Mesenteric fat pad (tissue), 1 donor: ENCODE results near the gene PXMP2. TPM values are rescaled to one million over a fixed set of nuclear protein-coding genes. Genes with fewer than 3 reads are reported as not detected.

ENCODE experiments used
- DNase-seq: peaks from one replicate; pipeline ENCODE4 v3.0.0-alpha.2; 2020; ENCODE audit warnings: low spot score
- total RNA-seq: library from RNA; stranded (reverse); fragmentation: NEBNext Ultra II Directional; extraction: Animal tissue kit (Norgen Biotek cat#: 25700); gene quantifications from one replicate; pipeline ENCODE4 v1.2.1, GENCODE V29; 2021
- donor health status: DM: yes; HTN: yes; CAD: no.

PXMP2 gene
- total RNA-seq, 1 donor from 2014 or later = 11.7 TPM

DNA sequence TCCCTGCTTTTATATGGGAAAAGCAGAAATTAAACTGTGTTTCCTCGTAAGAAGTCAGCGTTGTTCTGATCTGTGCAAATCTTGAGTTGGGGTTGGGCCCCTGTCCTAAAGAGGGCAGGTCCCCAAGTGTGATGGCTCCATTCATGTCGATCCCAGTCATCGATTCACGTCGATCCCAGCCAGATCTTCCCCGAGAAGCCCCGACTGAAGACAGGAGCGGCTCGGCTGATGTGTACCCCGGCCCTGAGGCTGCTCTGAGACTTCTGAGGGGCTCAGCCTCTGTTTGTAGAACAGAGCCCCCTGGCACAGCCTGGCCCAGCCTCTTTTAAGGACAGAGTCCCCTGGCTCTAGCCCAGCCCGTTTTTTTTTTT lies 32.6 kb downstream of the PXMP2 start:
- no peak for DNase-seq

DNA sequence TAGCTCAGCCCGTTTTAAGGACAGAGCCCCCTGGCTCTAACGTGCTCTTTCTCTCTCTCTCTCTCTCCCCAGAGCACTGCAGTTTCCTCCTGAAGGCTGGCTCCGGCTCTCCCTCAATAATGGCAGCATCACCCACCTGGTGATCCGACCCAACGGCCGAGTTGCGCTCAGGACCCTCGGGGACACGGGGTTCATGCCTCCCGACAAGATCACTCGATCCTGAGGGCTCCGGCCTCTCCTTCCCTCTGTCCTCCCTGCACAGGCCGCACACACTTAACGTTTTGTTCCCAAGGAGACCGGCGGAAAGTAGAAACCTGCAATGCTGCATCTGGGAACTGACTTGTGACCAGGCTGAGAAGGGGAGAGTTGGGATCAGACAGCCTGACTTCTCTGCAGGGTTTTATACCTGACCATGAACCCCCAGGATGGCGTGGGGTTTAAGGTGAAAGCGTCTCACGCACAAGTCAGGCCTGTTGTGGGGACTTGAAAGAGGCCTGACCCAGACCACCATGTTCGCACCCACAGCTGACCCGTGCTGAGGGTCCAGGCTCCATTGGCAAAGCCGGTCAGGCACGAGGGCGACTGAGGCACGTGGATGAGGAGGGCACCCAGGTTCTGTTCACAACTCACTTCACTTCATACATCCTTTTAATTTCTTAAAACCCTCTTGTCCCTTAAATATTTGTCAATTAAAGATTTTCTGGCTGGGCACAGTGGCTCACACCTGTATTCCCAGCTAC lies 33.4 kb downstream of the PXMP2 start:
- DNase-seq = no peak

DNA sequence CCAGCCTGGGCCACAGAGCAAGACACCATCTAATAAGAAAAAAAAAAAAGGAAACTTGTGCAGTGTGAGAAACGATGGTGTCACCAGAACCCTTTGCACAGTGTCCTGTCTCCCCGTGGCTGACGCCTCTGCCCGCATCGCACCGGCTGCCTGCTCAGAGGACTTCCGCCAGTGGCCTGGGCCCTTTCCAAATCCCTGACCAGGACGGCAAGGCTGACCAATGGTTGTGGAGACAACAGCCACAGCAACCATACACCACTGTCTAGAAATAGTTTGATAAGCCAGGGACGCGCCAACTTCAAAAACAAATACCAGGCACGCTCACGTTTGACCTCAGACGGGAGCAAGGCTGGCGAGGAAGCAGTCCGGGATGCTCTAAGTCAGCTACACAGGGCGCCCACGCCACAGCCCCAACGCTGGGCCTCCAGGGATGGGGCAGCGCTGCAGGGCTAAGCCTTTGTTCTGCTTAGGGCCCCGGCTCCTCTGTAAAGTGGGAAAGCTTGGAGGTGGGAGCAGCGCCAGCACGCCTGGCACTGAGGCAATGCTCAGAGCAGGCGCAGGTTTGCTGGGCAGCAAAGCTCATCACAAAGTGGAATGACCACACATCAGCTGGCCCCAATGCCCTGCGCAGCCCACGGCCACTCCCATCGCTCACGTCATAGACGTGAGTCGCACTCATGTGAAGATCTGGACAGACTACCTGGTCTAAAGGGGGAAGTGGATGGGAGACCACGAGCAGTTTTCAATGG lies 35.8 kb downstream of the PXMP2 start:
- DNase-seq = no peak

DNA sequence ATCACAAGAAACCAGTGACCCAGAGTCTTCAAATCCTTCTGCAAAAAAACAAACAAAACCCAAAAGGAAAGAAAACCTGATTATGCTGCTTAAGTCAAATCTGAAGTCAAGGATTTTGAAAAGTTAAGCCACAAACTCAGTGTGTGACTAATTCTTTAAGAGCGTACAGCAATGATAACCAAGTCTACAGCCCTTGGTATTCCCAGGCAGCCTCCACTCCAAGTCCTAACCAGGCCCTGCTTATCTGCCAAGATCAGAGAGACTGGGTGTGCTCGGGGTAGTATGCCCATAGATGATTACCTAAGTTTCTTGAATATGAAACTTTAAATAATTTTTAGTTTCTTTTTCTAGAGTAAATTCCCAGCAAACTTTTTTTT lies 36.4 kb downstream of the PXMP2 start:
- no peak for DNase-seq

DNA sequence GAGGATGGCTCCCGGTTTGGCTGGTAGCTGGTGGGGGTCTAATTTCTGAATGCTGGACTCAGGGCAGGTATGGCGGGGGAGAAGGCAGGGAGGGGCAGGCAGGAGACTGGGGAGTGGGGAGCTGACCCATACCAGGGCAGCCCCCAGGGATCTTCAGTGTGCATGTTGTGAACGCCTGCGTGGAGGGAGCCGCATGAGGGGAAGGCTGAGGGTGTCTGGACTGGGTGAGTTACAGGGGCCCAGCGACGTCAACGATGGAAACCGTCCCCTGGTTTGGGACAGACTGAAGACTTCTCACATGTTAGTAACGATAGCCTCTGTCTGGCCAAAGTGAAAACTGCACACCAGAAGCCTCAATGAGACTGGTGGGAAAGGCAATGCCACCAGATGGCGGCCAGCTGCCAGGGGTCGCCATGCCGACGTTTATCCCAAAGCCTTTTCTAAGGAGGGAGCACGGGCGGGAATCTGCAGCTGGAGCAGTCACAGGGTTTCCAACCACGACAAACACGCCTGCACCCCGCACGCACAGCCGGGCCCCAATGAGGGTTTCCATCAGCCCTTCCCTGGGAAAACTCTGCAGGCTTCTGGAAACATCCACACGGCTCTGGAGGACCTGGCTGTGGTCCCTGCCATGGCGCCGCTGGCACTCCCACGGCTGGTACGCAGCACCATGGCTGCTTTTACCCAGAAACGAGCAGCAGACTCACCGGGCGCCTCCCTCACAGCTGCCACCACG lies 37.3 kb downstream of the PXMP2 start:
- DNase-seq = no peak

DNA sequence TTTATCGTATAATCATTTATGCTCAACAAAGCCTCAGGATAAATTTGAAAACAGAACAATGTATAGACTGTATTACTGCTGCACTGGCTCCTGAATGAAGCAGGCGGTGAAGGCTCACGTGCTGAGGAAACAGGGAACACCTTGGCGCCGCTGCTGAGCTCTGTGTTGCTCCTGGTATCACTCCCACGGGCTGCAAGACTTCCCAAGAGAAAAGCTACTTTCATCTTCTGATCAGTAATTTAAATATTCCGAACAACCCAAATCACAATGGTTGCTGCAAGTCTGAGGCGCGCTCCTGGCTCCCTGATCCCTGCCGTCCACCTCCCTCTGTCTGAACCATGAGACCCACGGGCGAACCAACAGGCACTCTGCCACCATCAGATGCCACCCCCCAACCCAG lies 39.0 kb downstream of the PXMP2 start:
- DNase-seq = no peak

DNA sequence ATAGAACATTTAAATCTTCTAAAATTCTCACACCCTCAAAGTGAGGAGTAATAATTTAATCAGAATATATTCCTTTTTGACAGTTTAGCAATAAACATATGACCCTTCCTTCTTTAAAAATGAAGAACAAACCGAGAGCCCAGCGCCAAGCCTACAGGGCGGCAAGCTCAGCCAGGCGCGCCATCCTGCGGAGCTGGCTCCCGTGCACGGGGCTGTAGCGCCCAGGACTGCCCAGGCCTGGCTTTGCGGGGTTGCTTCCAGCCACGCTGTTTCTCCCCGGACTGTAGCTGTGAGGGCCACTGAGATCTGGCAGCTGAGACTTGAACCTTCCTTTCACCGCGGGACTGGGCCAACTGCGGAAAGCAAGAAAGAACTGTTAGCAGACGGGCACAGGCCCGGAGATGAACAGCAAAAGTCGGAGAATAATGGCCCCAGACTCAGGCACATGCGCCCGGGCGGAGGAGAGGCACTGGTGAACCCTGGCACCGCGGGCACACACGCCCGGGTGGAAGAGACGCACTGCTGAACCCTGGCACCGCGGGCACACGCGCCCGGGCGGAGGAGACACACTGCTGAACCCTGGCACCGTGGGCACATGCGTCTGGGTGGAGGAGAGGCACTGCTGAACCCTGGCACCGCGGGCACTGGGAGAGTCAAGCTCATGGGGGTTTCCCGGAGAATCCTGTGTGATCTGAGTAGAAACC lies 39.9 kb downstream of the PXMP2 start:
- no peak for DNase-seq

DNA sequence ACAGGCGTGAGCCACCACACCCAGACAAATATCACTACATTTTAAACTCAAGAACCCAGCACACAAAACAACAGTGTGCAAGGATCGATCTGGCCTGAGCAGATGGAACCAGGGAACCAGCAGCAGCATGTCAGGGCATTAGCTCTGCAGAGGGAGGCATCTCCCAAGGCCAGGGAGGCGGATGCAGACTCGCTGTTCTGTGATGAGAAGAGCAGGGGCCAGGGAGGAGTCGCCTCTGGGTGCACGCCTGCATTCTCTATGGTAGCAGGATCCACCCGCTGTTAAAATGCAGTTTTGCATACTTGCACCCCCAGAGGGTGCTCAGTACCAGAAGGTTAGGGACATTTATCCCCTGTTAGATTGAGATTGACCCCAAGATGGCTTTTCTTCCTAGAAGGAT lies 41.1 kb downstream of the PXMP2 start:
- no peak for DNase-seq

DNA sequence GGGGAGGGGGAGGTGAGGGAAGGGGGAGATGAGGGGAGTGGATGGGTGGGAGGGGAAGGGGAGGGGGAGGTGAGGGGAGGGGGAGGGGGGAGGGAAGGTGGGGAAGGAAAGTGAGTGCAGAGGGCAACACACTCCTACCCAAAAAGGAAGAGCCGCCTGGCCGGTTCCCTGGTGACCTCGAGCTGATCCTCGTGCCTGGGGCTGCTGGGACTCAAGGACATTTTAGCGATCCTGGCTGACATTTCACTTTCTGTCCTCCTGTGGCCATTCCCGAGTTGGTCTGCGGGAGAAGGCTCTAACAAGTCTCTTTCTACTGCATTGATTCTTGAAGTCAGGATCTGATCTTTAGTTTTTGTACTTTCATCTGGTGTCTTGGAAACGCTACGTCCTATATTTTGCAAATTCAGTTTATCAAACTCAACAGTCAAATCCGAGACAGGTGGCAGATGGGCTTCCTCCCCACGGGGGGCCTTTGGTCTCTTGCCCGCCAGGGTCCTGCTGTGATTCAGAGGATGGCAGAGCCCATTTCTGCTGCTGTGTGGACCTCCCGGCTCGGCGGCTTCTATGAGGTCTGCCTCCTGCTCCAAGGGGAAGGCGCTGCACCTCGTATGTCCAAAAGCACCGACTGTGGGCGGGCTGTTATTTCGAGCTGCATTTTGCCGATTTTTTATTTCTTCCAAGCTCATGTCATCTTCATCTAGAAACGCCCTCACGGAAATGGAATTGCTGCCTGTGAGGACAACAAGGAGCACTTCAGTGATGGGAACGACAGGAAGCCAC lies 42.3 kb downstream of the PXMP2 start:
- DNase-seq = no peak

DNA sequence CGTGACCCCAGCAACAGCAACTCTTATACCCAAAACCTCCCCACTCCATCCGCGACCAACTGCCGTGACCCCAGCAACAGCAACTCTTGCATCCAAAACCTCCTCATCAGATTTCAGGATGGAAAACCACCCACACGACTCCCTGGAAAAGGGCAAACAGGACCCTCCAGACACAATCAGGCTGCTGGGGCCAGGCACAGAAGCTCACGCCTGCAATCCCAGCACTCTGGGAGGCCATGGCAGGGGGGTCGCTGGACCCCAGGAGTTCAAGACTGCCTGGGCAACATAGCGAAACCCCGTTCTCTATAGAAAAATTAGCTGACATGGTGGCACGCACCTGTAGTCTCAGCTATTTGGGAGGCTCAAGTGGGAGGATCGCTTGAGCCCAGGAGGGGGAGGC lies 43.0 kb downstream of the PXMP2 start:
- no peak for DNase-seq

DNA sequence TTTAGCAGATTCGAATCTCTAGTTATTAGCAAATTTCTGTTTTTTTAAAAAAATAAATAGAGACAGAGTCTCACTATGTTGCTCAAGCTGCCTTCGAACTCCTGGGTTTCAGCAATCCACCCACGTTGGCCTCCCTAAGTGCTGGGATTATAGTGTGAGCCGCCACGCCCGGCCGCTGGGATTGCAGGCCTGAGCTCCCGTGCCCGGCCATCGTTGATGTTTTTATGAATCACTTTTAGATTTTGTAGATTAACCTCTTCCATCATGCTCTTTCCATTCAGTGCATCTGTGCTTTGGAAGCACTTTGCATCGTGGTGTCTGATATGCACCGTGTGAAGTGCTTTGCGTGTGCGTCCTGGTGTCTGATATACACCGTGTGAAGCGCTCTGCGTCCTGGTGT lies 44.2 kb downstream of the PXMP2 start:
- no peak for DNase-seq

DNA sequence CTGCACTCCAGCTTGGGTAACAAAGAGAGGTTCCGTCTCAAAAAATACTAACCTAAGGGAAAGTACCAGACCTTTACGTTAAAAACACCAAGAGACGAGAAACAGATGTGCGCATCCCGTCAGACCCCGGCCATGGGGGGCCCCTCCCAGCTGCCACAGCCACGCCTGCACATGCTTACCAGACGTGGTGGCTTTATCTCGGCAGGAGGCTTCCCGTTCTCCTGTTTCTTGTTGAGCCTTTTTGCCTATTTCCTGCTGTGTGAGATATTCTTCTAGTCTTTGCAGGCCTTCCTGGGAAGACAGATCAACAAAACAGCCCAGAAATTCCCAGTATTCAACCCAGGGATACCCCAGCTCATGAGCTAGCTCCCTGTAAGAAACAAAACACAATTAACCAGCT lies 46.8 kb downstream of the PXMP2 start:
- DNase-seq = no peak

DNA sequence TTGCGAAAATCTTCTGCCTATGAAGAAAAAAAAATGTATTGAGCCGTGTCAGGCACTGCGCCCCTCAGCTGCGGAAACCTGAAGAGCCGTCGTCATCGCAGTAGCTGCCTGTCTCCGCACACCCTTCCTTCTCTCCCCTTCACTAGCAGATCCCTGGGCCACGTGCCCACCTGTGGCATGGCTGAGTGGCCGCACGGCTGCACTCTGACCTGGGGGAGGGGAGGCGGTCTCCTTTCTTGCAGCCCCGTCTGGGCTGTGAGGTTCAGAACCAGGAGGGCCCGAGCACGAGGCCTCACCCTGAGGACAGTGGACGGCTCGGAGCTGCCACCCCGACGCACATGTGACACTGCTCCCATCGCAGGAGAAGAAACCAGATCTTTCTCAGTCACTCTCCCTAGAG lies 48.1 kb downstream of the PXMP2 start:
- DNase-seq = no peak

DNA sequence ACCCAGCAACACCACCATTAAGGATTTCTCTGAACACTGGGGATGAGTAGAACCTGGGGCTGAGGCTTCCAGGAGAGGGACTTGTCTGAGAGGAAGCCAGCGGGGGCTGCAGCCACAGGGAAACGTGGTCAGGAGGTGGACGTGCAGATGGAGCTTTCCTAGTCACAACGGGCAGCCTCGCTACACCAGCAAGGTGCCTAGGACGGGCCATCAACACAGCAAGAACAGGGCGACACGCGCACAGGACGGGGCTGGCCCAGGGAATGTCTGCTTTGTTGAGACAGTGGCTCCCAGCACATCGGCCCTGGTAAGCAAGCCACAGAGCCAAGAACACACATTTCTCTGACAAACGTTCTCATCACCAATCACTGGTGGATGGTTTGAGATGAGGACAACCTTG lies 49.0 kb downstream of the PXMP2 start:
- DNase-seq = no peak

DNA sequence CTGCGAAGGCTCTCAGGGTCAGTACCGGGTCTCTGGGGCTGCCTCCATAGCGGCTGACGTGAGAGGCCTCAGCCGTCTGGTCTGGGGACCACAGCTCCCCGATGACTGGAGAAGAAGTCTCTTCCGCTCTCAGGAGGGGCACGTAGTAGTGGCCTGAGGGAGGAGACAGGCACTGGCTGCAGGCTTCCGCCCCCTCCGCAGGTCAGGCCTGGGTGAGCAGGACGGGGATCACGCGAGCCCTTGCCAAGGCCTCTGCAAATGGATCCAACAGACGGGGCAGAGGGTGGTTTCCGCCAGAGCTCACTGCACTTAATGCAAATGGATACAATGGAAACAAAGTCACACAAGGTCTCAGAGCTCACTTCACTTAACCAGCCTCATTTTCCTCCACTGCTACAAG lies 49.5 kb downstream of the PXMP2 start:
- DNase-seq = no peak

DNA sequence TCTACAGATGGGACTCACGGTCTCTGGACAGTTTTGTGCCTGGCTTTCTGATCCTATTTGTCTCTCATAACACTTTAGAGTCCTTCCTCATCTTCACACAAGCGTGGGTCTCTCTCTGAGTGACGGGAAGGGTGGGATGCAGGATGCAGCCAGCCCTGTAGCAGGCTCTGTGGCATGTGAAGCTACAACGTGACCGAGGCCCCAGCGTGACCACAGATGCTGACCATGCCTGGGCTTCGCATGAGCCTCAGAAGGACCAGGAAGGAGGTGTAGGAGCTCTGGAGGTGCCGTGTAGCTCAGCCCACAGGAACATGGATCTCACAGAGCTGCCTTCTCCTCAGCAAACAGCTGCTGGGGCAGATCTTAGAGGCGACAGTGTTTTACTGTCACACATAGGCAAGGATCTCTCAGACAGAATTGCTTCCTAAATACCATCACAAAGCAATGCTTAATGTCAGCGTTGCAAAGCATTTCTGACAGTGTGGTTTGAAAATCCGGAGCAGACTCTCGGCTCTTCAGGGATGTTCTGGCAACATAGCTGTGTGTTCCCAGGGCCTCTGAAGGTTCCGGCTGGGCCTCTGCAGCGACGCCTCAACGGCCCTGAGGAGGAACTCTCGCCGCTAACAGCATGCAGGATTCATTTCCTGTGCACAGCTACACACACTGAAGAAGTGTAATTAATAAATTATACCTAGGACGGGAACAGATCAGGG lies 52.4 kb downstream of the PXMP2 start:
- no peak for DNase-seq

DNA sequence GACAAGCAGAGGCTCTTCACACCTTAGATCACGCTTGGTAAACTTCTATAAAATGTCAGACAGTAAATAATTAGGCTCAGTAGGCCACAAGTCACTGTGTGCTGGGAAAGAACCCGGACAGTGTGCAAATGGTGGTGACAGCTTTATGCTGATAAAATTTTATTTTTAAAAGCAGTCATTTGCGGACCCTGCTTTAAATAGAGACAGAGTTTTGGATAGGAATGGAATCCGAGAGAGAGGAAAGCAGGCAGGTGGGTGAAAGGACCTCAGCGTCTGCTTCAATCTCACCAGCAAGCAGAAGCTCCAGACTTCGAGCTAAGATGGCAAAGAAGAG lies 52.9 kb downstream of the PXMP2 start:
- DNase-seq = no peak

DNA sequence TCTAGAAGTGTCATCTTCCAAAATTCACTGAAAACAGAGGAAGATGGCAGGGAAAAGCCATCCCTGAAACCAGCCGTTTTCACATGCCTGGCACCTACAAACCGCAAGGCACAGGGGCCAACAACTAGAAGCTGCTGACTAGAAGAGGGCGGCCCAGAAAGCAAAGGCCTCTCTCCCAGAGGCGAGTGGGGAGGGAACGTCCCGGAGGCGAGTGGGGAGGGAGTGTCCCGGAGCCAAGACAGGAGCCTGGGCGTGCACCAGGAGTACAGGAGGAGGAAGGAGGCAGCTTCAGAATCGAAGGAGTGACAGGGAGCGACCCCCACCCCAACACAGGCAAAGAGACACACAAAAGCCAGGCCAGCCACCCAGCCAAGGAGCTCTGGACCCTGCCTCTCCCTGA lies 53.3 kb downstream of the PXMP2 start:
- DNase-seq = no peak

DNA sequence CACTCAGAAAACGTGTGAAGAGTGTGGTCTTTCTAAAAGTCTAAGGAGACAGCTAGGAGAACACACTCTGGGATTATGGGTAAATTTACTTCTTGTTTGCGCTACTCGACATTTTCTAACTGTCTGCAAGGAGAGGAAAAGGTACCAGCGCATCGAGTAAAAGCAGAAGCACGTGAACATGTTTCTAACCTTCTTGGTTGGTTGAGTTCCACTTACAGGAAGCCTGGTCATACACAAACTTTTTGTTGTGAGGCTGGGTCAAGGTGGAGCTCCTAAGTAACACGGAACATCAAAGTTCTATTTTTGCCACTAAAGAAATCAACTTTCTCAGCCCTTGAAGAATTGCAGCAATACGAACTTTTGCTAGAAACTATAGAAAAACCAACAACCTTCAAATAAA lies 54.2 kb downstream of the PXMP2 start:
- no peak for DNase-seq

DNA sequence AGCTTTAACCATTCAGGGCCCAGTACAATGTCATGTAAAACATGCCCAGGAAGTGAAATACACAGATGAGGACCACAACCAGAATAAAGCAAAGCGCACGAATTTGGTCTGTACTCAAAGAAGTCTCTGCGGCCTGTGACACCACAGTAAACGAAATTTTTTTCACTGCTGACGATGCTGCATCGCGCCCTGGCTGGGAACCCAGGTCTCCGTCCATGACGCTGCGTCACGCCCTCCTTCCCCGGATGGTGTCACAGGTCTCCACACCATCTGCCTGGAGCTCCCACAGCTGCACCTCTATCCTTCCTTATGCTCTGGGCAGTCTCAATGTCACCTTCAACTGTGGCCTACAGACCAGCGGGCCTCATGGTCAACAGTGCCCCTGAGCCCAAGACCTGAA lies 56.4 kb downstream of the PXMP2 start:
- no peak for DNase-seq

DNA sequence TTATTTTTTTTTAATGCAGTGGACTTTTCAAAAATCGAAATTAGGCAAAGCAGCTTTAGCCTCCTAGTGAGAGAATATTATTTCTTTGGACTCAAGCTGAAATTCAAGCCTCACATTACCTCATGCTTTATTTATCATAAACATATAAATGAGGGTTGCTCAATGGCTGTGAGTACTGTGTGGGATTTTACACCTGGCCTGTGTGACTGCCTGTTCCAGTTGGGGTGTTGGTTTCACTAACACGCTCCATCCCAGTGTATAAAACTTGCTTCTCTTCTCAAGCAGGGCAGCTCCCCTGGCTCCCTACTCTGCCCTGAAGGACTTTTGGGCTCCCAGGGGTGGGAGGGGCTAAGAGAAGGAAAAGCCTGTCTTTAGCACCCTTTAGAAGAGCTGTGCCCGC lies 59.2 kb downstream of the PXMP2 start:
- no peak for DNase-seq
